ENCODE data around the gene DHX58.

DNA sequence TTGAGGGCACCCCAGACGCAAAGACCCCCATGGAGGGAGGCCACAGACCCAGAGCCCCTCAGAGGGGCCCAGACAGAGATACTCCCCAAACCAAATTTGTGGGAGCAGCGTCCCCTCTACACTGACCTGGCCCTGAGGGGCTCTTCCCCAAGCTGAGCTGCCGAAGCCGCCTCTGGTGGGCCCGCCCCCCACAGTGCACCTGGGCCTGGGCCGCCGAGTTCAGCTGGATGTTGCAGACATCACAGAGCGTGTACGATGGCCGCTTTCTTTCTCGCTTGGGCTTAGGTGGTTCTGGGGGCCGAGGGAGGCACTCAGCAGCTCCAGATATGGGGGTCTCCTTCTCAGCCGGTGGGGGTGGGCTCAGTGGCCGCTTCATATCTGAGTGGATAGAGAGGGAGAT, 49.8 kb downstream of the DHX58 start:
- TF ChIP-seq, protein P1, sequence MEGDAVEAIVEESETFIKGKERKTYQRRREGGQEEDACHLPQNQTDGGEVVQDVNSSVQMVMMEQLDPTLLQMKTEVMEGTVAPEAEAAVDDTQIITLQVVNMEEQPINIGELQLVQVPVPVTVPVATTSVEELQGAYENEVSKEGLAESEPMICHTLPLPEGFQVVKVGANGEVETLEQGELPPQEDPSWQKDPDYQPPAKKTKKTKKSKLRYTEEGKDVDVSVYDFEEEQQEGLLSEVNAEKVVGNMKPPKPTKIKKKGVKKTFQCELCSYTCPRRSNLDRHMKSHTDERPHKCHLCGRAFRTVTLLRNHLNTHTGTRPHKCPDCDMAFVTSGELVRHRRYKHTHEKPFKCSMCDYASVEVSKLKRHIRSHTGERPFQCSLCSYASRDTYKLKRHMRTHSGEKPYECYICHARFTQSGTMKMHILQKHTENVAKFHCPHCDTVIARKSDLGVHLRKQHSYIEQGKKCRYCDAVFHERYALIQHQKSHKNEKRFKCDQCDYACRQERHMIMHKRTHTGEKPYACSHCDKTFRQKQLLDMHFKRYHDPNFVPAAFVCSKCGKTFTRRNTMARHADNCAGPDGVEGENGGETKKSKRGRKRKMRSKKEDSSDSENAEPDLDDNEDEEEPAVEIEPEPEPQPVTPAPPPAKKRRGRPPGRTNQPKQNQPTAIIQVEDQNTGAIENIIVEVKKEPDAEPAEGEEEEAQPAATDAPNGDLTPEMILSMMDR (IDR thresholded peaks at IDR 0.05; ENCODE audit: extremely low read depth in 1 of 2, insufficient read depth in 1 of 2, low read depth in 1 of 2, low read length in 2 of 2) = no peak
- no peak for TF ChIP-seq POLR2A (IDR thresholded peaks at IDR 0.05; ENCODE audit: low read depth, low read length)
- TF ChIP-seq POLR2AphosphoS5 (IDR thresholded peaks at IDR 0.05; ENCODE audit: insufficient read depth, low read depth, low read length) = no peak
- TF ChIP-seq, protein P2, sequence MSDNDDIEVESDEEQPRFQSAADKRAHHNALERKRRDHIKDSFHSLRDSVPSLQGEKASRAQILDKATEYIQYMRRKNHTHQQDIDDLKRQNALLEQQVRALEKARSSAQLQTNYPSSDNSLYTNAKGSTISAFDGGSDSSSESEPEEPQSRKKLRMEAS (IDR thresholded peaks at IDR 0.05; ENCODE audit: insufficient read depth, insufficient read length) = no peak
- TF ChIP-seq FOS (IDR thresholded peaks at IDR 0.05; ENCODE audit: borderline replicate concordance, insufficient read depth, low read length) = no peak
- TF ChIP-seq JUN (IDR thresholded peaks at IDR 0.05; ENCODE audit: borderline replicate concordance, insufficient read depth, insufficient read length, low read depth) = no peak
- no peak for TF ChIP-seq EZH2 (IDR thresholded peaks at IDR 0.05; ENCODE audit: borderline replicate concordance, low read depth, low read length, severe bottlenecking)
- TF ChIP-seq GATA2 (IDR thresholded peaks at IDR 0.05; ENCODE audit: insufficient read depth, insufficient read length, low read depth, low read length) = no peak
- no peak for TF ChIP-seq MYC (IDR thresholded peaks at IDR 0.05; ENCODE audit: low read depth, low read length)

Data from endothelial cell of umbilical vein (primary cell).